ENCODE data around the gene FBXO22. TPM values are rescaled to one million over a fixed set of nuclear protein-coding genes. Genes with fewer than 3 reads are reported as not detected.

Gene FBXO22
- total RNA-seq, 4 donors from 2014 or later = 9.9 to 16.7 (median 11.8) TPM

DNA sequence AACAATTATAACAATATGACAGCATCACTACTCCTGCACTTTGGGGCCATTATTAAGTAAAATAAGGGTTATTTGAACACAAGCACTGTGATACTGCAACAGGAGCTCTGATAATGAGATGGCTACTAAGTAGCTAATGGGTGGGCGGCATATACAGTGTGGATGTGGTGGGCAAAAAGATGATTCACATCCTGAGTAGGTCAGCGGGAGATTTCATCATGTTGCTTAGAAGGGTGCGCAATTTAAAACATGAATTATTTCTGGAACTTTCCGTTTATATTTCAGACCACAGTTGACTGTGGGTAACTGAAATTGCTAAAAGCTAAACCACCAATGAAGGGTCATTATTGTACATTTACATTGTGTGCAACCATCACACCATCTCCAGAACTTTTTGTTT, 42.3 kb downstream of the FBXO22 start:
- Histone ChIP-seq H3K36me3 (no peaks in the 10 kb centered on the region), H3K27ac (no peak overlapping the region), H3K9me3 (no peaks in the 10 kb centered on the region), H3K4me3 (no peak overlapping the region), H3K4me1 (no peaks in the 10 kb centered on the region), H3K27me3 (no peaks in the 10 kb centered on the region)
- TF ChIP-seq EP300 (IDR thresholded peaks at IDR 0.05) = no peak
- TF ChIP-seq, protein P1, sequence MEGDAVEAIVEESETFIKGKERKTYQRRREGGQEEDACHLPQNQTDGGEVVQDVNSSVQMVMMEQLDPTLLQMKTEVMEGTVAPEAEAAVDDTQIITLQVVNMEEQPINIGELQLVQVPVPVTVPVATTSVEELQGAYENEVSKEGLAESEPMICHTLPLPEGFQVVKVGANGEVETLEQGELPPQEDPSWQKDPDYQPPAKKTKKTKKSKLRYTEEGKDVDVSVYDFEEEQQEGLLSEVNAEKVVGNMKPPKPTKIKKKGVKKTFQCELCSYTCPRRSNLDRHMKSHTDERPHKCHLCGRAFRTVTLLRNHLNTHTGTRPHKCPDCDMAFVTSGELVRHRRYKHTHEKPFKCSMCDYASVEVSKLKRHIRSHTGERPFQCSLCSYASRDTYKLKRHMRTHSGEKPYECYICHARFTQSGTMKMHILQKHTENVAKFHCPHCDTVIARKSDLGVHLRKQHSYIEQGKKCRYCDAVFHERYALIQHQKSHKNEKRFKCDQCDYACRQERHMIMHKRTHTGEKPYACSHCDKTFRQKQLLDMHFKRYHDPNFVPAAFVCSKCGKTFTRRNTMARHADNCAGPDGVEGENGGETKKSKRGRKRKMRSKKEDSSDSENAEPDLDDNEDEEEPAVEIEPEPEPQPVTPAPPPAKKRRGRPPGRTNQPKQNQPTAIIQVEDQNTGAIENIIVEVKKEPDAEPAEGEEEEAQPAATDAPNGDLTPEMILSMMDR (IDR thresholded peaks at IDR 0.05) = no peak
- no peak for TF ChIP-seq POLR2A (IDR thresholded peaks at IDR 0.05)
- DNase-seq (ENCODE audit: low spot score in 2 of 2) = no peak
- WGBS, 2 donors = 66 to 77% methylated on average over 4 of the region's 4 CpGs

DNA sequence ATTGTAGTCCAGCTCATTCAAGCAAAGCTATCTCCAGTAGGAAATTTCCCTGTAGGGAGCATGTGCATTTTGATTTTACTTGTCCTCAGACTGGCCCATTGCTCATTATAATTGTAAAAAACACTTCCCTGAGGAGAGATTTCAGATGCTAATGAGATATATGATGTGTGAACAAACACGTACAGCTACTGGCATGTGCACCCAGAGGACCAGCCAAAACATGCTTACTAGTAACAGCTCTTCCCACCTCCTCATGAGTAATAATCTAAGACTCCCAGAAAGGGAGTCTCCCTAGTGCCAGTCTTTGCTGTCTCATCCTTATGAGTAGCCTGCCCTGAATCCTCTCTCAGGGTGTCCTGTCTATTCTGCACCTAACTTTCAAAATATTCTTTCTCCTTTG, 43.4 kb downstream of the FBXO22 start:
- no peaks in the 10 kb centered on the region for H3K27me3 ChIP-seq
- H3K36me3 ChIP-seq = no peaks in the 10 kb centered on the region
- no peaks in the 10 kb centered on the region for H3K9me3 ChIP-seq
- DNase-seq (ENCODE audit: low spot score in 2 of 2) = no peak
- no peak overlapping the region for H3K4me3 ChIP-seq
- WGBS, 2 donors = 45 to 48% methylated on average over 1 of the region's 1 CpG
- no peaks in the 10 kb centered on the region for H3K4me1 ChIP-seq
- no peak overlapping the region for H3K27ac ChIP-seq
- TF ChIP-seq EP300 (IDR thresholded peaks at IDR 0.05) (no peak), POLR2A (IDR thresholded peaks at IDR 0.05) (no peak)
- TF ChIP-seq, protein P1 (IDR thresholded peaks at IDR 0.05) = no peak

DNA sequence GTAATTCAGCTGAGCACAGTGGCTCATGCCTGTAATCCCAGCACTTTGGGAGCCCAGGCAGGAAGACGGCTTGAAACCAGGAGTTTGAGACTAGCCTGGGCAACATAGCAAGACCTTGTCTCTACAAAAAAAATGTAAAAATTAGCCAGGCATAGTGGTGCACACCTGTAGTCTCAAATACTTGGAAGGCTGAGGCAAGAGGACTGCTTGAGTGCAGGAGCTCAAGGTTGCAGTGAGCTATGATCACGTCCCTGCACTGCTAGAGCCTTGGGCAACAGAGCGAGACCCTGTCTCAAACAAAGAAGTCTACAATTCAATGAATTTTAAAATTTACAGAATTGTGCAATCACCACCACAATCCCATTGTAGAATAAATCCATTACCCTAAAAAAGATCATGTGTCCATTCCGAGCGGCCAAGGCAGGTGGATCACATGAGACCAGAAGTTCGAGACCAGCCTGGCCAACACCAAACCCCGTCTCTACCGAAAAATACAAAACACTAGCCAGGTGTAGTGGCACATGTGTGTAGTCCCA, 45.2 kb downstream of the FBXO22 start:
- no peaks in the 10 kb centered on the region for H3K4me1 ChIP-seq
- H3K9me3 ChIP-seq = no peaks in the 10 kb centered on the region
- DNase-seq (ENCODE audit: low spot score in 2 of 2) = no peak
- no peak for TF ChIP-seq EP300 (IDR thresholded peaks at IDR 0.05)
- TF ChIP-seq POLR2A (IDR thresholded peaks at IDR 0.05) = no peak
- TF ChIP-seq, protein P1 (IDR thresholded peaks at IDR 0.05) = no peak
- WGBS, 2 donors = 79 to 84% methylated on average over 8 of the region's 8 CpGs
- H3K27ac ChIP-seq = no peak overlapping the region
- no peaks in the 10 kb centered on the region for H3K36me3 ChIP-seq
- no peak overlapping the region for H3K4me3 ChIP-seq
- H3K27me3 ChIP-seq = no peaks in the 10 kb centered on the region

DNA sequence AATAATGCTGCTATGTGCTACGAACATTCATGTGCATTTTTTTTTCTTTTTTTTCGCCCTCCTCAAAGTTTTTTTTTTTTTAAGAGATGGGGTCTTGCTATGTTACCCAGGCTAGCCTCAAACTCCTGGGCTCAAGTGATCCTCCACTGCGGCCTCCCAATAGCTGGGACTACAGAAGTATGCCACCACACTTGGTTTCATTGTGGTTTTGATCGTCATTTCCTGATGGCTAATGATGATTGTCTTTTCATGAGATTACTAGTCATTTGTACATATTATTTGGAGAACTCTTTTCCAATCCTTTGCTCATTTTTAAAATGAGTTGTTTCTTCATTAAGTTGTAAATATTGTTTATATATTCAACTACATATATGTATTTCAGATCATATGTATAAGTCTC, 48.8 kb downstream of the FBXO22 start:
- no peak overlapping the region for H3K4me3 ChIP-seq
- H3K36me3 ChIP-seq = no peaks in the 10 kb centered on the region
- TF ChIP-seq EP300 (IDR thresholded peaks at IDR 0.05) (no peak), POLR2A (IDR thresholded peaks at IDR 0.05) (no peak)
- TF ChIP-seq, protein P1 (IDR thresholded peaks at IDR 0.05) = no peak
- 86 to 87% methylated on average over 4 of the region's 4 CpGs for WGBS, 2 donors
- no peaks in the 10 kb centered on the region for H3K4me1 ChIP-seq
- DNase-seq (ENCODE audit: low spot score in 2 of 2) = no peak
- H3K27me3 ChIP-seq = no peaks in the 10 kb centered on the region
- no peaks in the 10 kb centered on the region for H3K9me3 ChIP-seq
- no peak overlapping the region for H3K27ac ChIP-seq

DNA sequence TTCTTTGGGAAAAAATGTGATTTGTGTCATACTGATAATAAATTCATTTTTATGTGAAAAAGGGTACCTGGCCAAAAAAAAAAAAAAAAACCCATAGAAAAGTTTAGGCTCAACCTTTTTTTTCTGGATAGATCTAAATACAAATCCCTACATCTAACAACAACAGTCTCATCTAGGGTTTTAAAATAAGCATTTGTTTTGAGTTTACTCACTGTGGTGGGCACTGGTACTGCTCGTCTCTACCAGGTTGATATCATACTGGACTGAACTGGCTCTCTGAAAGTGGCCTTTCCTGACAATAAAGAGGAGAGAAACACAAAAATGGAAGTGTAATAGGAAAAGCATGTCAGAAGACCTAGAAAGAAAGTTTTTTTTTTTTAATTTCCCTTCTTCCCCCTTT, 52.0 kb downstream of the FBXO22 start:
- no peak for DNase-seq (ENCODE audit: low spot score in 2 of 2)
- Histone ChIP-seq H3K27ac (no peak overlapping the region), H3K36me3 (no peaks in the 10 kb centered on the region), H3K9me3 (no peaks in the 10 kb centered on the region), H3K4me1 (no peaks in the 10 kb centered on the region), H3K27me3 (no peaks in the 10 kb centered on the region), H3K4me3 (no peak overlapping the region)
- TF ChIP-seq POLR2A (IDR thresholded peaks at IDR 0.05) = no peak
- TF ChIP-seq, protein P1 (IDR thresholded peaks at IDR 0.05) = no peak
- TF ChIP-seq EP300 (IDR thresholded peaks at IDR 0.05) = no peak
- 71 to 76% methylated on average over 1 of the region's 1 CpG for WGBS, 2 donors

Measured in tibial nerve (tissue), 4 donors.